ENCODE results near the gene COLEC12.

The COLEC12 gene

GRCh38 chr18:379681-380330 is 120.7 kb downstream of the COLEC12 start:
- no peak for TF ChIP-seq CTCF (IDR thresholded peaks at IDR 0.05; ENCODE audit: control extremely low read depth, extremely low read depth, low read depth, missing control alignments)
- ChIA-PET CTCF (interaction anchor here (0.6 kb wide), 1 partner anchor 111 kb away, joined by 3 read pairs; no protein-coding TSS in a partner anchor), POLR2A (no interaction called here)
- no peak for DNase-seq (ENCODE audit: extremely low spot score)

GRCh38 chr18:378079-378478 is 122.4 kb downstream of the COLEC12 start:
- no peak for DNase-seq (ENCODE audit: extremely low spot score)
- ChIA-PET POLR2A (no interaction called here), CTCF (no interaction called here)
- no peak for TF ChIP-seq CTCF (IDR thresholded peaks at IDR 0.05; ENCODE audit: control extremely low read depth, extremely low read depth, low read depth, missing control alignments)

- CTCF ChIA-PET = interaction anchor here (1.0 to 1.2 kb wide), 2 partner anchors 9 to 11 kb away, joined by 3 read pairs; no protein-coding TSS in a partner anchor
These were observed 123.4 kb downstream of the COLEC12 start for GRCh38 chr18:377088-377487.

GRCh38 chr18:376311-376710 is 124.2 kb downstream of the COLEC12 start:
- ChIA-PET POLR2A (no interaction called here), CTCF (interaction anchor here (1.2 kb wide), 1 partner anchor 11 kb away, joined by 3 read pairs; no protein-coding TSS in a partner anchor)
- TF ChIP-seq CTCF (IDR thresholded peaks at IDR 0.05; ENCODE audit: control extremely low read depth, extremely low read depth, low read depth, missing control alignments) = no peak
- no peak for DNase-seq (ENCODE audit: extremely low spot score)

More at GRCh38 chr18:377088-377487, 123.4 kb downstream of the COLEC12 start:
- POLR2A ChIA-PET = no interaction called here
- no peak for DNase-seq (ENCODE audit: extremely low spot score)
- TF ChIP-seq CTCF (IDR thresholded peaks at IDR 0.05; ENCODE audit: control extremely low read depth, extremely low read depth, low read depth, missing control alignments) = no peak

- DNase-seq (ENCODE audit: extremely low spot score) = no peak
- POLR2A ChIA-PET = no interaction called here
- CTCF ChIA-PET = interaction anchor here (1.3 kb wide), 1 partner anchor 490 kb away, joined by 3 read pairs; no protein-coding TSS in a partner anchor
- no peak for TF ChIP-seq CTCF (IDR thresholded peaks at IDR 0.05; ENCODE audit: control extremely low read depth, extremely low read depth, low read depth, missing control alignments)
These were observed 125.8 kb downstream of the COLEC12 start for GRCh38 chr18:374721-375168.

GRCh38 chr18:373780-374179 is 126.7 kb downstream of the COLEC12 start:
- ChIA-PET CTCF (no interaction called here), POLR2A (no interaction called here)
- DNase-seq (ENCODE audit: extremely low spot score) = no peak
- no peak for TF ChIP-seq CTCF (IDR thresholded peaks at IDR 0.05; ENCODE audit: control extremely low read depth, extremely low read depth, low read depth, missing control alignments)

Data from GM10248 (cell line).